Measurements from ENCODE around the gene ADAMTS16. TPM values are rescaled to one million over a fixed set of nuclear protein-coding genes. Genes with fewer than 3 reads are reported as not detected.

ADAMTS16 gene
- total RNA-seq, 4 donors from 2014 or later: under 0.01 to 19.2 (median 0.34) TPM; not detected in 1

DNA sequence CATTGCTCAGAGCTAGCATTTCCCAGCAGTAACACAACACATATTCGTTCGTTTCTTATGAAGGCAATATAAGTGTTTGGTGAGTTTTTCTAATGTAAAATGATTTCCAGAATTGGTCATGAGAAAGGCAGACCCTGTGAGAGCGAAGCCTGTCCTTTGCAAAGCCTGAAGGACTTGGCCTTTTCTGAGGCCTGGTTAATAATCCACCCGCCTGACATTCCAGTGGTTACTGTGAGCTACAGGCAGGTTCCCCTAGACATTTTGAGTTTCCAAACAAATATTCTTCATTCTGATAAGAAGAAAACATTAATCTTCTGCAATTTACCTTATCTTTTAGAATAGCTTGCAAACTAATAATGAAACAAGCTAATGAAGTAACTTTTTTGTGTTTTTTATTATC lies 38.0 kb downstream of the ADAMTS16 start:
- TF ChIP-seq, protein P1, sequence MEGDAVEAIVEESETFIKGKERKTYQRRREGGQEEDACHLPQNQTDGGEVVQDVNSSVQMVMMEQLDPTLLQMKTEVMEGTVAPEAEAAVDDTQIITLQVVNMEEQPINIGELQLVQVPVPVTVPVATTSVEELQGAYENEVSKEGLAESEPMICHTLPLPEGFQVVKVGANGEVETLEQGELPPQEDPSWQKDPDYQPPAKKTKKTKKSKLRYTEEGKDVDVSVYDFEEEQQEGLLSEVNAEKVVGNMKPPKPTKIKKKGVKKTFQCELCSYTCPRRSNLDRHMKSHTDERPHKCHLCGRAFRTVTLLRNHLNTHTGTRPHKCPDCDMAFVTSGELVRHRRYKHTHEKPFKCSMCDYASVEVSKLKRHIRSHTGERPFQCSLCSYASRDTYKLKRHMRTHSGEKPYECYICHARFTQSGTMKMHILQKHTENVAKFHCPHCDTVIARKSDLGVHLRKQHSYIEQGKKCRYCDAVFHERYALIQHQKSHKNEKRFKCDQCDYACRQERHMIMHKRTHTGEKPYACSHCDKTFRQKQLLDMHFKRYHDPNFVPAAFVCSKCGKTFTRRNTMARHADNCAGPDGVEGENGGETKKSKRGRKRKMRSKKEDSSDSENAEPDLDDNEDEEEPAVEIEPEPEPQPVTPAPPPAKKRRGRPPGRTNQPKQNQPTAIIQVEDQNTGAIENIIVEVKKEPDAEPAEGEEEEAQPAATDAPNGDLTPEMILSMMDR (IDR thresholded peaks at IDR 0.05): no peak
- no peak for TF ChIP-seq POLR2A (IDR thresholded peaks at IDR 0.05)
- H3K36me3 ChIP-seq: no peaks in the 10 kb centered on the region
- no peak overlapping the region for H3K27ac ChIP-seq
- intact Hi-C loops (cut with DNase I; ENCODE audit: low total_unique reads): no loop called here
- H3K4me3 ChIP-seq: no peak overlapping the region
- DNase-seq: no peak
- H3K4me1 ChIP-seq: no peaks in the 10 kb centered on the region
- no peaks in the 10 kb centered on the region for H3K9me3 ChIP-seq
- H3K27me3 ChIP-seq: no peaks in the 10 kb centered on the region

DNA sequence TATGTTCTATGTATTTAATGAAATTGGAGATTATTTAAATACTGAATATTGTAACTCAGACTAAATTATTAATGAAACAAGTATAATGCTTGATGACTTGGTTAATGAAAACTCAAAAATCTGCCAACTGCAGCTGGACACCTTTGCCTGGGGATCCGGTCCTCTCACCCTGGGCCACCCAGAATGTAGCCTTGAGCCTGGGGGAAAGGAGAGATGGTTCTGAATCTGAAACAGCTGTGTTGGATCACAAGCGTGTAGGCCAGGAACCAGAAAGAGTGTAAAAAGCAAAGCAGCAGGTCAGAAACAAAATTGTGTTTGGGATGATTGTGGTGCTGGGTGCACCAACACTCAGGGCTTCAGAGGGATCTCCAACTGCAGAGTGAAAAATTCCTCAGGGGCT lies 38.5 kb downstream of the ADAMTS16 start:
- intact Hi-C loops (cut with DNase I; ENCODE audit: low total_unique reads): no loop called here
- no peak for TF ChIP-seq POLR2A (IDR thresholded peaks at IDR 0.05)
- TF ChIP-seq, protein P1 (IDR thresholded peaks at IDR 0.05): no peak
- H3K27ac ChIP-seq: no peak overlapping the region

GRCh38 chr5:5179079-5179478 lies 38.9 kb downstream of the ADAMTS16 start:
- no peaks in the 10 kb centered on the region for H3K36me3 ChIP-seq
- DNase-seq: no peak
- no peaks in the 10 kb centered on the region for H3K4me1 ChIP-seq
- intact Hi-C loops (cut with DNase I; ENCODE audit: low total_unique reads): no loop called here
- H3K9me3 ChIP-seq: no peaks in the 10 kb centered on the region
- TF ChIP-seq POLR2A (IDR thresholded peaks at IDR 0.05): no peak
- TF ChIP-seq, protein P1 (IDR thresholded peaks at IDR 0.05): no peak
- no peak overlapping the region for H3K4me3 ChIP-seq
- no peaks in the 10 kb centered on the region for H3K27me3 ChIP-seq
- H3K27ac ChIP-seq: no peak overlapping the region

More for the DNA sequence above, 38.5 kb downstream of the ADAMTS16 start:
- Histone ChIP-seq H3K27me3 (no peaks in the 10 kb centered on the region), H3K4me3 (no peak overlapping the region), H3K4me1 (no peaks in the 10 kb centered on the region), H3K36me3 (no peaks in the 10 kb centered on the region), H3K9me3 (no peaks in the 10 kb centered on the region)
- no peak for DNase-seq

DNA sequence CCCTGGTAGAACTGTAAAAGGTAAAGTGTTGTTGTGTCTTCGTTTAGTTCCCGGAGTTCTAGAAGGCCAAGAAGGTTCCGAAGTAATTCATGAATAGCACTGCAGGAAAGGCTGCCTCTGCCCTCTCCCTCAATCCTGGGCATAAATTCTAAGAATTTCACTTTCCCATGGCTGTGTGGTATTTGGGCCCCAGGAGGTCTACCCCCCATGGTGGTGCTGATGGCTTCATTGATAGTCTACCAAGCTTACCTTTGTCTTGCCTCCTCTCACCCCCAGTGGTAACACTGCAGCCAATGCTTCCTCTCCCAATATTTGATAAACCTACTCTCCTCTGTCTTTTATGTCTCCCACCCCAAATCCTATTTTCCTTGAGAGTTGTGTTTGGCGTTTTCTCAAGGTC lies 39.5 kb downstream of the ADAMTS16 start:
- H3K36me3 ChIP-seq: no peaks in the 10 kb centered on the region
- no peaks in the 10 kb centered on the region for H3K9me3 ChIP-seq
- DNase-seq: no peak
- TF ChIP-seq POLR2A (IDR thresholded peaks at IDR 0.05): no peak
- TF ChIP-seq, protein P1 (IDR thresholded peaks at IDR 0.05): no peak
- H3K27me3 ChIP-seq: no peaks in the 10 kb centered on the region
- H3K27ac ChIP-seq: no peak overlapping the region
- H3K4me1 ChIP-seq: no peaks in the 10 kb centered on the region
- intact Hi-C loops (cut with DNase I; ENCODE audit: low total_unique reads): no loop called here
- no peak overlapping the region for H3K4me3 ChIP-seq

GRCh38 chr5:5181650-5182324 lies 41.7 kb downstream of the ADAMTS16 start:
- TF ChIP-seq, protein P1 (IDR thresholded peaks at IDR 0.05): no peak
- TF ChIP-seq POLR2A (IDR thresholded peaks at IDR 0.05): no peak
- H3K9me3 ChIP-seq: no peaks in the 10 kb centered on the region
- no peak for DNase-seq
- H3K36me3 ChIP-seq: no peaks in the 10 kb centered on the region
- H3K4me1 ChIP-seq: no peaks in the 10 kb centered on the region
- H3K27me3 ChIP-seq: no peaks in the 10 kb centered on the region
- intact Hi-C loops (cut with DNase I; ENCODE audit: low total_unique reads): no loop called here
- no peak overlapping the region for H3K27ac ChIP-seq
- H3K4me3 ChIP-seq: no peak overlapping the region
